GM18499 (cell line): ENCODE measurements around the gene ASB6.
"Not testable (repeated sequence)": the region's sequence is repeated elsewhere in the genome, so short reads cannot be mapped to it uniquely, and the experiment has no call there.

Experiments used
- ATAC-seq: cut with Tn5 transposase; IDR thresholded peaks from one replicate; pipeline ENCODE4 v1.9.1; 2021; ENCODE audit warnings: moderate number of reproducible peaks; ENCODE audit not compliant: insufficient read depth, unreplicated experiment

The ASB6 gene

DNA sequence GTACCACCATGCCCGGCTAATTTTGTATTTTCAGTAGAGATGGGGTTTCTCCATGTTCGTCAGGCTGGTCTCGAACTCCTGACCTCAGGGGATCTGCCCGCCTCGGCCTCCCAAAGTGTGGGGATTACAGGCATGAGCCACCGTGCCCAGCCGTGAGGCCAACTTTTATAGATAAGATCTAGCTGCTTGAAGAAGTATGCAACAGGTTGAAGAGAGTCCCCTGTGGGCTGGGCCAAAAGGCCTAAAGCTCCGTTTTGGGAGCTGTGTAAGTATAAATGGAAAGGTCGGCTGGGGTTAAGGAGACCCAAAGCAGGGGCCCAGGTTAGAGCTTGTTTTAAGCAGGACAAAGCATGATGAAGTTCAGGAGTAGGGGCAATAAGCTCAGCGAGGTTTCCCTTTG is 49.2 kb downstream of the ASB6 start:
- ATAC-seq, result not testable (repeated sequence)

DNA sequence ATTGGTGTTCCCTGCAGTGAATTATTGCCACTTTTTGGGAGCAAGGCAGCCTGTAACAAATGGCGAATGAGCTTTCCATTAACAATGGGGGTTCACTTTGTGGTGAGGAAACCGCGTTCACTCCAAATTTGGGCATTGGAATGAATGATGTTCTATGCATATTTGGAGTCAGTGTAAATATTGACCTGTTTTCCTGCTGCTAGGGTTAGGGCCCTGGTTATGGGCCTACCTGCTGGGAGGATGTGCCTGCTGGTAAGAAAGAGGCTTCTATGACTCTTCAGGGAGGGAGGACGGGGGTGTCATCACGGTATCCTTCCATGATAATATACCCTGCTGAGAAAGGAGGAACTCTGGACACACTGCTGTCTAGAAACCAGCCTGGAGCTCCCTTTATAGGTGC is 50.0 kb downstream of the ASB6 start:
- no peak for ATAC-seq

DNA sequence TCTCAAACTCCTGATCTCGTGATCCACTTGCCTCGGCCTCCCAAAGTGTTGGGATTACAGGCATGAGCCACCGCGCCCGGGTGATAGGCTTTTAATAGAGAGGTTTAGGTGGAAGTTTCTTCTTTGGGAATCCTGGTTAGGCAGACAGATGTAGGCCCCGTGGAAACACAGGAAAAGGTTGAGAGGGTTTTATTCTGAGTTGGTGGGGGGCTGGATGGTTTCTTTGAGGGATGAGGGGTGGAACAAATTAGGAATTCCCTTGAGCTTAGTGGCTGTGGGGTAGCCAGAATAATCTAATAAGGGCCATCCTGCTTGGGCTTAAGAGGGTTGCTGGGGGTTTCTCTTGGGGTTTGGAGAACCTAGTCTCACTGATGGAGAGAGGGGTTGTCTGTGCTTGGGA is 51.5 kb downstream of the ASB6 start:
- no peak for ATAC-seq

DNA sequence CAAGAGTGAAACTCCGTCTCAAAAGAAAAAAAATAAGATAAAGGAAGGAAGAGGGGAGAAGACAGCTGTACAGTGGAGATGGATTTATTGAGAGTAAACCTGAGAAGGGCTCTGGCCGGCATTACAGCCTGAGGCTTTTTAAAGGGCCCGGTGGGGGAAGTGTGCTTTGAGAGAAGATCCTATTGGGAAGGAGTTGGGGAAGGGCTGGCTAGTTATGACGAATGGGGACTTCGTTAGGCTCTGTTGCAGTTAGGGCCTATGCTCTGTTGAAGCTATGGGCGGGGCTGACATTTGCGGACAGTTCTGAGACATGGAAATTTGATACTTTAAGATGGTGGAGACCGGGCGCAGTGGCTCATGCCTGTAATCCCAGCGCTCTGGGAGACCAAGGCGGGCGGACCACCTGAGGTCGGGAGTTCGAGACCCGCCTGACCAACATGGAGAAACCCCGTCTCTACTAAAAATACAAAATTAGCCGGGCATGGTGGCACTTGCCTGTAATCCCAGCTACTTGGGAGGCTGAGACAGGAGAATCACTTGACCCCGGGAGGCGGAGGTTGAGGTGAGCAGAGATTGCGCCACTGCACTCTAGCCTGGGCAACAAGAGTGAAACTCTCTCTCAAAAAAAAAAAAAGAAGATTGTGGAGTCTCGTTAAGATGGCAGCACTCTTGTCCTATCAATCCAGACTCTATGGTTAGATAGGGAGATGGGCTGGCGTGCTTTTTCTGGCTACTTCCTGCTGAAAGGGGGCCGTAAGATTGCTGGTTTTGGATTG is 54.3 kb downstream of the ASB6 start:
- ATAC-seq, result no peak

DNA sequence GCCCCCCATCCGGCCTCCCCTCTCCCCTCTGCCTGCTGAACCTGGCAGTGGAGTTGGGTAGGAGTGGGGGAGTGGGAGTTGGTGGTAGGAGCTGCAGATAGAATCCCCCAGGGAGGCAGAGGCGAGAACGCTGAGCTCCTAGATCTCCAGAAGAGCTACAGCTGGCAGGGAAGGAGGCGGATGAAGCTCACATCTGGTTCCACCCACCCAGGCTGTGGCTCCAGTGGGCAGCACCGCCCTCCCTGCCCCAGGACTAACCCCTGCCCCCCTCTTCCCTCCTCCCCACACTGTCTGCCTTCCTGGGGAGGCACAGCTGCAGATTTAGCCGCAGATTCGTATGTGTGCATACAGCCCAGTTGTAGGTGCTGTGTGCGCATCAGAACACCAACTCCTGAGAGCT is 55.3 kb downstream of the ASB6 start:
- ATAC-seq, result no peak

DNA sequence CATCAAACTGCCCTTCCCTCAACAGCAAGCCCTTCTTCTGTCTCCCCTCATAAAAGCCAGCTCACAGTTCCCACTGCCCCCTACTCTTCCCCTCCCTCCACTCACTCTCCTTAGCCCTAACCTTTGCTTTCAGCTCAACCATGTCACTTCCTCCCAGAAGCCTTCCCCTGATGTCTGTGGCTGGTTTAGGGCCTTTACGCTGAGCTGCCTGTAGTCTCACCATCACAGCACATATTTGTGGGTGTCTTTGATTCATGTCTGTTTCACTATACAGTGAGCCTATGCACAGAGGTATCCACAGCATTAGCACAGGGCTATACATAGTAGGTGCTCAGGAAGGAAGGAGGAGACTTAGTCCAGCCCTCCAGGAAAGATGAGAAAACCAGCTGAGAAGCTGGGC is 55.7 kb downstream of the ASB6 start:
- no peak for ATAC-seq

DNA sequence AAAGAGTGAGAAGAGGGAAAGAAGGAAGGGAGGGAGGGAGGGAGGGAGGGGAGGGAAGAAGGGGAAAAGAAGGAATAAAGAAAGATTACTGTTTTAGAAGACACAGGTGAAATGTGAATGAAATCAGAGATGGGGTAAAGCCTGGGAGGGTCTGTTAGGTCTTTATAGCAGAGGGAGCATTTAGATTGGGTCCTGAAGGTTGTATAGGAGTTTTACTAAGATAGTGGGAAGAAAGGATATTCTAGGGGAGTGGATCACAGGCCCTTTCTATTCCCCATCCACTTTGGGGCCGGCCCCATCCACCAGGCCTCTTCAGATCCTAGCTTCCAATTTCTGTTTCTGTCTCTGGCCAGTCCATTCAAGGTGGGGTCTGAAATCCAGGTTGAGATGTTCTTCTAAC is 56.6 kb downstream of the ASB6 start:
- no peak for ATAC-seq
